ENCODE data around the gene DLGAP3. TPM values are rescaled to one million over a fixed set of nuclear protein-coding genes. Genes with fewer than 3 reads are reported as not detected.

DLGAP3 gene
- total RNA-seq, 1 donor from 2014 or later, result not detected

GRCh38 chr1:34907487-34908090, 21.9 kb downstream of the DLGAP3 start:
- no peak overlapping the region for H3K9ac ChIP-seq (ENCODE audit: low read depth in 1 of 3, low read length in 3 of 3)
- no peaks in the 10 kb centered on the region for H3K9me3 ChIP-seq (ENCODE audit: control insufficient read depth in 3 of 3, low read length in 3 of 3)
- H3K36me3 ChIP-seq (ENCODE audit: control insufficient read depth in 3 of 3, insufficient read depth in 3 of 3, low read length in 3 of 3), result no peaks in the 10 kb centered on the region
- no peak overlapping the region for H3K4me3 ChIP-seq (ENCODE audit: low read length in 3 of 3)
- no peaks in the 10 kb centered on the region for H3K4me1 ChIP-seq (ENCODE audit: control insufficient read depth in 3 of 3, insufficient read depth in 3 of 3, low read length in 3 of 3)
- H3K27me3 ChIP-seq (ENCODE audit: control insufficient read depth in 3 of 3, insufficient read depth in 3 of 3, low read length in 3 of 3), result peaks cover 2 to 16% (median 4%) of the 10 kb centered on the region in 3 donors
- no peak overlapping the region for H3K27ac ChIP-seq (ENCODE audit: low read depth, low read length)

DNA sequence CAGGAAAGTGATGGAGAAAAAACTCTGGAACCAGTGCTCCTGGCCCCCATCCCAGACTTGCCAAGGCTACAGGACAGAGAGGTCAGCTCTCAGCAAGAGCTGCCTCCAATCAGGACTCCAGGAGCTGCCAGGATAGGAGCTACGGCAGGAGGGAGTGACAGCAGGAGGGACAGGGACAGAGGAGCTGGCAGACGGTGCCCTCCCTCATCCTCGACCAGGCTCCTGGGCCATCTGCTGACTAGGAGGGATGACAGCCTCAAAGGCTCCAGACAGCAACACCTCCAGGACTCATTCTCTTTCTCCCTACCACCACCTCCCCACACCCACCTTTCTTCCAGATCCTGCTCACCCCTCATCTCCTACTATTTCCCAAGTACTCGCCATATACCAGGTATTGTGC, 22.7 kb downstream of the DLGAP3 start:
- Histone ChIP-seq H3K27ac (ENCODE audit: low read depth, low read length) (no peak overlapping the region), H3K4me3 (ENCODE audit: low read length in 3 of 3) (no peak overlapping the region), H3K4me1 (ENCODE audit: control insufficient read depth in 3 of 3, insufficient read depth in 3 of 3, low read length in 3 of 3) (no peaks in the 10 kb centered on the region), H3K9ac (ENCODE audit: low read depth in 1 of 3, low read length in 3 of 3) (no peak overlapping the region), H3K27me3 (ENCODE audit: control insufficient read depth in 3 of 3, insufficient read depth in 3 of 3, low read length in 3 of 3) (peaks cover 2 to 13% (median 9%) of the 10 kb centered on the region in 3 donors), H3K9me3 (ENCODE audit: control insufficient read depth in 3 of 3, low read length in 3 of 3) (no peaks in the 10 kb centered on the region), H3K36me3 (ENCODE audit: control insufficient read depth in 3 of 3, insufficient read depth in 3 of 3, low read length in 3 of 3) (no peaks in the 10 kb centered on the region)

DNA sequence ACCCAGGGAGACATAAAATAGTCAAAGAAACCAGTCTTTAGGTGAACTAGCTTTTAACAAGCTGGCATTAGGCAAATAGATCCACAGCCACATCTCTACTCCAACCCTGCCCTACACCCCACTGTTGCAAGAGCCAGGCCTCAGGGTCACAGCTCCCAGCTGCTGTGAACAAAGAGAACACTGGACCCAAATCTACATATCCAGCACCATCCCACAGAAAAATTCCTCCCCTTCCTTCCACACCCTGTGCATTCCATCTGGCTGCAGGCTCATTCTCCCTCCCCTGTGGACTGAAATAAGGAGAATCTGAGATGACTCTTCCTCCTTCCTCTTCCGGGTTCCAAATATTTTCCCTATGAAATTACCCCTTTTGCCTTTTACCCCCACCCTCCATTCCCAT, 23.2 kb downstream of the DLGAP3 start:
- Histone ChIP-seq H3K27me3 (ENCODE audit: control insufficient read depth in 3 of 3, insufficient read depth in 3 of 3, low read length in 3 of 3) (peaks cover 2 to 12% (median 12%) of the 10 kb centered on the region in 3 donors), H3K4me3 (ENCODE audit: low read length in 3 of 3) (no peak overlapping the region), H3K36me3 (ENCODE audit: control insufficient read depth in 3 of 3, insufficient read depth in 3 of 3, low read length in 3 of 3) (no peaks in the 10 kb centered on the region), H3K9ac (ENCODE audit: low read depth in 1 of 3, low read length in 3 of 3) (no peak overlapping the region), H3K9me3 (ENCODE audit: control insufficient read depth in 3 of 3, low read length in 3 of 3) (no peaks in the 10 kb centered on the region), H3K4me1 (ENCODE audit: control insufficient read depth in 3 of 3, insufficient read depth in 3 of 3, low read length in 3 of 3) (no peaks in the 10 kb centered on the region), H3K27ac (ENCODE audit: low read depth, low read length) (no peak overlapping the region)

DNA sequence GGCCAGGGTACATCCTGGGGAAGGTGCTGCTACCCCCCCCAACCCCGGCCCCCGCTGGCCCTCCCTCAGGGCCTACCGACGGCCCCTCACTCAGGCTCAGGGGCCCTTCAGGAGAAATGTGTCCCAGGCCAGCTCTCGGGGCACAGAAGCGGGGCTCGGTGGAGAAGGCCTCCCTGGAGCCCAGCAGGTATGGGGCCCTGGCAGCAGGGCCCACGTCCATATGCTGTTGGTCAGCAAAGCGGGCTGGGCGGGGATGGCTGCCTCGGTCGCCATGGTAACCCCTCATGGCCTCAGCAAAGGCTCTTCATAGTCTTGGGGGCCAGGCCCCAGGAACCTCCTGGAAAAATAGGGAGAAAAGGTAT, 24.4 kb downstream of the DLGAP3 start:
- peaks cover 9 to 19% (median 17%) of the 10 kb centered on the region in 3 donors for H3K27me3 ChIP-seq (ENCODE audit: control insufficient read depth in 3 of 3, insufficient read depth in 3 of 3, low read length in 3 of 3)
- H3K9me3 ChIP-seq (ENCODE audit: control insufficient read depth in 3 of 3, low read length in 3 of 3), result no peaks in the 10 kb centered on the region
- H3K9ac ChIP-seq (ENCODE audit: low read depth in 1 of 3, low read length in 3 of 3), result no peak overlapping the region
- H3K36me3 ChIP-seq (ENCODE audit: control insufficient read depth in 3 of 3, insufficient read depth in 3 of 3, low read length in 3 of 3), result no peaks in the 10 kb centered on the region
- H3K27ac ChIP-seq (ENCODE audit: low read depth, low read length), result no peak overlapping the region
- no peaks in the 10 kb centered on the region for H3K4me1 ChIP-seq (ENCODE audit: control insufficient read depth in 3 of 3, insufficient read depth in 3 of 3, low read length in 3 of 3)
- no peak overlapping the region for H3K4me3 ChIP-seq (ENCODE audit: low read length in 3 of 3)

DNA sequence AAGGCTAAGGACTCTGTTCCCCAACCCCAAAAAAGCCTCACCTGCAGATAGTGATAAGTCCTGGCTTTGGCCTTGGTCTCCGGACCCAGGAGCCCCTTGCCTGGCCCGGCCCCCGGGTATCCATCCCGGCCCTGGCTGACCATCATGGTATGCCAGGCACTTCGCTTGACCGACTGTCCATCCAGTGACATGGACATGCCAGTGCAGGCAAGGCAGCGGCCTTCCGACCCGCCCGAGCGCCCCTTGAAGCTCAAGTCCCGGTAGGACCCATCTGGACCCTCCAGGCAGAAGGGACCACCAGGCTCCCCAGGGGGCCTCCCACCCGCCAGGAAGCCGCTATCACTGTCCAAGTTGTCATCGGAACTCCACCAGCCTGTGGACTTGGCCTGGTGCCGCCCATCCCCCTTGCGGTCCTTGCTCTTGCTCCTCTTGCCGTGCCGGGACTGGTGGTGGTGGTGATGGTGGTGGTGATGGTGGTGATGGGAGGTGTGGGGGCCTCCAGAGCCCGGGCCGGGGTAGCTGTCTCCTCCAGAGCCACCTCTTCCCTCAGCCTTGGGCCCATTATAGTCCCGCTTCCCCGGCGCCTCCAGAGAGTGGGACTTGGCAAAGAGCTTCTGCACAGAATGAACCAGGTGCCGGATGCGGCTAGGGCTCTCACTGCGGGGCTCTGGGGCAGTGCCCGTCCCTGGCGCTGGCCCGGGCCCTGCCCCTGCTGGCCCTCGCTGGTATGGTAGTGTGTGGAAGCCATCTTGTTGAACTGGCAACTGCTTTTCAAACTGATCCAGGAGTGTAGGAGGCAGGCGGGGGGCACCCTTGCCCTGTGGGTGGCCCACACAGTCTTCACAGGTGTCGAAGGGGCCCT, 25.0 kb downstream of the DLGAP3 start:
- Histone ChIP-seq H3K36me3 (ENCODE audit: control insufficient read depth in 3 of 3, insufficient read depth in 3 of 3, low read length in 3 of 3) (no peaks in the 10 kb centered on the region), H3K27me3 (ENCODE audit: control insufficient read depth in 3 of 3, insufficient read depth in 3 of 3, low read length in 3 of 3) (peaks cover 8 to 22% (median 19%) of the 10 kb centered on the region in 3 donors), H3K9me3 (ENCODE audit: control insufficient read depth in 3 of 3, low read length in 3 of 3) (no peaks in the 10 kb centered on the region), H3K4me1 (ENCODE audit: control insufficient read depth in 3 of 3, insufficient read depth in 3 of 3, low read length in 3 of 3) (no peaks in the 10 kb centered on the region), H3K27ac (ENCODE audit: low read depth, low read length) (no peak overlapping the region), H3K9ac (ENCODE audit: low read depth in 1 of 3, low read length in 3 of 3) (no peak overlapping the region), H3K4me3 (ENCODE audit: low read length in 3 of 3) (no peak overlapping the region)

DNA sequence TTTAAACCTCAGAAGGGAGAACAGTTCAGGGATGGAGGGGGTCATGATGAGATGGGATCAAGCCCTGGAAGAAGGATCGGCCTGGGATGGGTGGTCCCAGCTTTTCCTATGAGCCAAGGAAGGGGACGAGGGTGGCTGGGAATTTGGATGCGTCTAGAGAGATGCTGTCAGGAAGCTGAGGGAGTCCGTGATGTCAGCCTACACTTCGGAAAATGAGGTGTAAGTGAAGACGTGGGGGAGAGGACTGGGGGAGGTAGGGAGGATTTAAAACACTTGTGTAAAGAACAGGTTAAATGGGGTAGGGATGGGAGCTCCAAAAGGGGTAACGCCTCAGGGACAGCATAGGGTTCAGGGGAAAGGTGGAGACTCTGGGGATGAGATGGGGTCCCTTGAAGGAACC, 27.5 kb downstream of the DLGAP3 start:
- no peaks in the 10 kb centered on the region for H3K36me3 ChIP-seq (ENCODE audit: control insufficient read depth in 3 of 3, insufficient read depth in 3 of 3, low read length in 3 of 3)
- H3K27me3 ChIP-seq (ENCODE audit: control insufficient read depth in 3 of 3, insufficient read depth in 3 of 3, low read length in 3 of 3), result peaks cover 8 to 21% (median 16%) of the 10 kb centered on the region in 3 donors
- H3K4me1 ChIP-seq (ENCODE audit: control insufficient read depth in 3 of 3, insufficient read depth in 3 of 3, low read length in 3 of 3), result no peaks in the 10 kb centered on the region
- no peak overlapping the region for H3K4me3 ChIP-seq (ENCODE audit: low read length in 3 of 3)
- H3K27ac ChIP-seq (ENCODE audit: low read depth, low read length), result no peak overlapping the region
- H3K9me3 ChIP-seq (ENCODE audit: control insufficient read depth in 3 of 3, low read length in 3 of 3), result peaks cover 0 to 2% (median 0%) of the 10 kb centered on the region in 3 donors
- H3K9ac ChIP-seq (ENCODE audit: low read depth in 1 of 3, low read length in 3 of 3), result no peak overlapping the region

GRCh38 chr1:34900775-34901502, 28.5 kb downstream of the DLGAP3 start:
- Histone ChIP-seq H3K27ac (ENCODE audit: low read depth, low read length) (no peak overlapping the region), H3K27me3 (ENCODE audit: control insufficient read depth in 3 of 3, insufficient read depth in 3 of 3, low read length in 3 of 3) (peaks cover 8 to 17% (median 16%) of the 10 kb centered on the region in 3 donors), H3K4me3 (ENCODE audit: low read length in 3 of 3) (no peak overlapping the region), H3K4me1 (ENCODE audit: control insufficient read depth in 3 of 3, insufficient read depth in 3 of 3, low read length in 3 of 3) (no peaks in the 10 kb centered on the region), H3K9me3 (ENCODE audit: control insufficient read depth in 3 of 3, low read length in 3 of 3) (peaks cover 0 to 2% (median 0%) of the 10 kb centered on the region in 3 donors), H3K9ac (ENCODE audit: low read depth in 1 of 3, low read length in 3 of 3) (no peak overlapping the region), H3K36me3 (ENCODE audit: control insufficient read depth in 3 of 3, insufficient read depth in 3 of 3, low read length in 3 of 3) (no peaks in the 10 kb centered on the region)

GRCh38 chr1:34899906-34900305, 29.5 kb downstream of the DLGAP3 start:
- H3K27me3 ChIP-seq (ENCODE audit: control insufficient read depth in 3 of 3, insufficient read depth in 3 of 3, low read length in 3 of 3), result peaks cover 8 to 17% (median 16%) of the 10 kb centered on the region in 3 donors
- H3K36me3 ChIP-seq (ENCODE audit: control insufficient read depth in 3 of 3, insufficient read depth in 3 of 3, low read length in 3 of 3), result no peaks in the 10 kb centered on the region
- H3K4me3 ChIP-seq (ENCODE audit: low read length in 3 of 3), result no peak overlapping the region
- H3K9me3 ChIP-seq (ENCODE audit: control insufficient read depth in 3 of 3, low read length in 3 of 3), result peaks cover 0 to 2% (median 0%) of the 10 kb centered on the region in 3 donors
- H3K4me1 ChIP-seq (ENCODE audit: control insufficient read depth in 3 of 3, insufficient read depth in 3 of 3, low read length in 3 of 3), result no peaks in the 10 kb centered on the region
- no peak overlapping the region for H3K9ac ChIP-seq (ENCODE audit: low read depth in 1 of 3, low read length in 3 of 3)
- no peak overlapping the region for H3K27ac ChIP-seq (ENCODE audit: low read depth, low read length)

DNA sequence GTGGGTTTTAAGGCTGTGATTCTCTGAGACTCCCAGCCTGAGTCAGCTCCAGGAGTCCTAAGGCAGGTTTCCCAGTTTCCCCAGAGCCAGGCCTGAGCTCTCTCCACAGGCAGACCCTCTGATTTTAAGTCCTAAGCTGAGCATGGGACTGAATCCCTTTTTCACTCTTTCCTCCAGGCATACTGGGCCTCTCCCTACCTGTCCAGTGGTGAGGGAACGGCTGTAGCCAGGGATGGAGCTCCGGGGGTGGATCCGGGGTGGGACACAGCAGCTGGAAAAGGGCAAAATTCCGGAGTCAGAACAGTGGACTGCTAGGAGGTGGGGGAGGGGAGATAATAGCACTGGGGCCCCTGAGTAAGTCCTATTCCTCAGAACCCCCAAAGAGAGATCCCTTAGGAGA, 30.0 kb downstream of the DLGAP3 start:
- peaks cover 8 to 17% (median 16%) of the 10 kb centered on the region in 3 donors for H3K27me3 ChIP-seq (ENCODE audit: control insufficient read depth in 3 of 3, insufficient read depth in 3 of 3, low read length in 3 of 3)
- H3K9me3 ChIP-seq (ENCODE audit: control insufficient read depth in 3 of 3, low read length in 3 of 3), result peaks cover 0 to 2% (median 0%) of the 10 kb centered on the region in 3 donors
- H3K27ac ChIP-seq (ENCODE audit: low read depth, low read length), result no peak overlapping the region
- H3K4me1 ChIP-seq (ENCODE audit: control insufficient read depth in 3 of 3, insufficient read depth in 3 of 3, low read length in 3 of 3), result no peaks in the 10 kb centered on the region
- H3K4me3 ChIP-seq (ENCODE audit: low read length in 3 of 3), result no peak overlapping the region
- no peaks in the 10 kb centered on the region for H3K36me3 ChIP-seq (ENCODE audit: control insufficient read depth in 3 of 3, insufficient read depth in 3 of 3, low read length in 3 of 3)
- H3K9ac ChIP-seq (ENCODE audit: low read depth in 1 of 3, low read length in 3 of 3), result no peak overlapping the region

Measured in skeletal muscle tissue (tissue), 4 donors.